ENCODE data around the gene TBX18. TPM values are rescaled to one million over a fixed set of nuclear protein-coding genes. Genes with fewer than 3 reads are reported as not detected.

TBX18 gene
- total and polyA plus RNA-seq, 9 of the 15 experiments (the other 6 are each of a cell fraction or from before 2014, with no cell fraction given) = 4.0 to 36.1 (median 20.7) TPM

GRCh38 chr6:84763003-84763885 is 1.2 kb downstream of the TBX18 start (continued):
- TF ChIP-seq RERE (CRISPR knock-in tag; IDR thresholded peaks at IDR 0.05; ENCODE audit: borderline replicate concordance) (no peak), PHB (CRISPR knock-in tag; IDR thresholded peaks at IDR 0.05) (0 out of 2 replicates have a peak, but pooled peaks have one; percentile 28), ETV1 (tag; conservative IDR thresholded peaks at IDR 0.05; ENCODE audit: low read depth) (no peak), FOXK1 (CRISPR knock-in tag; IDR thresholded peaks at IDR 0.05; ENCODE audit: borderline replicate concordance) (peak; percentile 46; the same call in 1 of the 2 replicates), SRSF7 (optimal IDR thresholded peaks at IDR 0.05; ENCODE audit: low read depth, low read length) (no peak), ZNF778 (CRISPR knock-in tag; IDR thresholded peaks at IDR 0.05) (no peak), ZSCAN32 (CRISPR knock-in tag; IDR thresholded peaks at IDR 0.05) (no peak), NR4A1 (CRISPR knock-in tag; IDR thresholded peaks at IDR 0.05) (no peak), NR4A1 (tag; IDR thresholded peaks at IDR 0.05) (no peak), ZNF766 (CRISPR knock-in tag; conservative IDR thresholded peaks at IDR 0.05) (no peak), LCOR (CRISPR knock-in tag; IDR thresholded peaks at IDR 0.05) (0 out of 2 replicates have a peak, but pooled peaks have one; percentile 12), ZNF644 (tag; IDR thresholded peaks at IDR 0.05; ENCODE audit: low read depth) (no peak), ZNF311 (CRISPR knock-in tag; IDR thresholded peaks at IDR 0.05) (no peak), CBX2 (IDR thresholded peaks at IDR 0.05; ENCODE audit: insufficient read depth, low read length, poor library complexity, severe bottlenecking) (no peak), CSDE1 (IDR thresholded peaks at IDR 0.05) (no peak; a peak in 1 of 4 replicates), KLF10 (CRISPR knock-in tag; IDR thresholded peaks at IDR 0.05) (no peak), CREB3L1 (IDR thresholded peaks at IDR 0.05; ENCODE audit: borderline replicate concordance, low read depth) (peak; percentile 57; the same call in 1 of the 2 replicates), CBFA2T2 (conservative IDR thresholded peaks at IDR 0.05) (no peak), CEBPB (tag; IDR thresholded peaks at IDR 0.05) (peak; percentile 64), JUN (IDR thresholded peaks at IDR 0.05; ENCODE audit: borderline replicate concordance, low read depth, low read length) (no peak), JUN (CRISPR knock-in tag; IDR thresholded peaks at IDR 0.05; ENCODE audit: borderline replicate concordance) (no peak), PCBP1 (IDR thresholded peaks at IDR 0.05; ENCODE audit: low read depth, low read length, poor library complexity, severe bottlenecking) (no peak)
